Measurements from ENCODE around the gene RBMS3.
"Not testable (repeated sequence)": the region's sequence is repeated elsewhere in the genome, so short reads cannot be mapped to it uniquely, and the experiment has no call there.

RBMS3 gene

GRCh38 chr3:29481969-29482767, 201.3 kb downstream of the RBMS3 start:
- no peak for DNase-seq (ENCODE audit: low read depth in 3 of 3)

DNA sequence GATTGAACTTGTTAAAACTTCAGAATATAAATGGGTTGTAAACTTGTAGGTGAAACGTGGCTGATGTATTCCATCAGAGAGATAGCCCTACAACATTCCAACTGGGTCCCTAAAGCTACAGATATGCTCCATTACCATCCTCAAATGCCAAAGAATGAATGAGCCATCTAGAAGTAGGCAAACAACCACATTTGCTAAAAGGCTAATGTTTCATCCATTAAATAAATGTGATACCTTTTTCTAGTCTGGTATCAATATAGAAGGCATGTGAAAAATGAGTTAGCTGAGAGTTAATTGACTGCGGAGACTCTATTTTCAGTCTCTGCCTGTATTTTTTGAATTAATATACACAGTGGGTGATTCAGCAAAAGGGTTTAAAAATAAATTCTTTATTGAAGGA, 203.8 kb downstream of the RBMS3 start:
- no peak for DNase-seq (ENCODE audit: low read depth in 3 of 3)

GRCh38 chr3:29486096-29486495, 205.2 kb downstream of the RBMS3 start:
- no peak for DNase-seq (ENCODE audit: low read depth in 3 of 3)

DNA sequence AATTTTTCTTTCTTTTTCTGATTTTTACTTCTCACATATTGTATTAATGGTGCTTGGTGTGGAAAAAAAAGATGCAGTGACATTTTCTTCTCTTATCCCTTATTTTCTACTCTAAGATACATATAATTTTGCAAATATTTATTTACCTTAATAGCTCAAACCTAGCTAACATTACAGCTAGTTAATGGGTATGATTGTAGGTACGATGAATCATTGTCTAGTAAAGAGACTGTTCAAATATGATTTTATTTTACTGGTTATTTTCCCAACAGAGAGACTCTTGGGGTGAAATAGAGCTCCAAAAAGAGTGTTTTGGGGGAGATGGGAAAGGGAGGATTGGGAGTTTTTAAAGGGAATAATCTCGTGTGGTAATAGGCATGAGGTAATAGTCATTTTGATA, 206.0 kb downstream of the RBMS3 start:
- no peak for DNase-seq (ENCODE audit: low read depth in 3 of 3)

GRCh38 chr3:29488922-29489321, 208.1 kb downstream of the RBMS3 start:
- DNase-seq (ENCODE audit: low read depth in 3 of 3) = no peak

DNA sequence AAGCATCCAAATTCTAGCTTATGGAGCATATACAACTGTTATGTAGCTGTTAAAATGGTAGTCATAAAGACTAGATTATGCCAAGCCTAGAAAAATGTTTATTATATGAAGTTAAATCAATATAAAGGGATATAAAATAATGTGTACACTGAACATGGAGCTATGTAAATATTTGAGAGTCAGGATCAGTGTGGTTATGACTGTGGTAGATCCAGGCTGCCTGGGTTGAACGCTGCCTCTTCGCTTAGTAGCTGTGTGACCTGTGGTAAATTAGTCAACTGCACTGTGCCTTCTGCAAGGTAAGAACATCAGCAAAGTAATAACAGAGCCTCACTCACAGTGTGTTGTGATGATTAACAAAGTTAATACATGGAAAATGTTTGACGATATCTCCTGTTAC, 212.2 kb downstream of the RBMS3 start:
- no peak for DNase-seq (ENCODE audit: low read depth in 3 of 3)

GRCh38 chr3:29494305-29495036, 213.6 kb downstream of the RBMS3 start:
- DNase-seq (ENCODE audit: low read depth in 3 of 3) = no peak

DNA sequence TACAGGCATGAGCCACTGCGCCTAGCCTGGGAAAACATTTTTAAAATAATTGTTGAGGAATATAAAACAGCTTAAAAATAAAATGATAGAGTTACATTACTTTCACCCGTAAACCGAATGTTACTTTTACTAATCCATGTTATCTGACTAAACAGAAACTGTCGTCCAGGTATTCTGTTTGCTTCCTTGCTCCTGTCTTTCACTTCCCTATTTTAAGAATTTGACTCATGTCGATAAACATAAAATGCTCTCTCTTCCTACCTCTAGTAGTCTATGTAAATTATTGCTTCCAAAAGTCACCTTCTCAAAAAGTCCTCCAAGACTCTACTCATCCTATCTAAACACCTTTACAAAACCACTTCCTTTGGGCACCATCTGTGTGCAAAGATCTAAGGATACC, 216.4 kb downstream of the RBMS3 start:
- no peak for DNase-seq (ENCODE audit: low read depth in 3 of 3)

DNA sequence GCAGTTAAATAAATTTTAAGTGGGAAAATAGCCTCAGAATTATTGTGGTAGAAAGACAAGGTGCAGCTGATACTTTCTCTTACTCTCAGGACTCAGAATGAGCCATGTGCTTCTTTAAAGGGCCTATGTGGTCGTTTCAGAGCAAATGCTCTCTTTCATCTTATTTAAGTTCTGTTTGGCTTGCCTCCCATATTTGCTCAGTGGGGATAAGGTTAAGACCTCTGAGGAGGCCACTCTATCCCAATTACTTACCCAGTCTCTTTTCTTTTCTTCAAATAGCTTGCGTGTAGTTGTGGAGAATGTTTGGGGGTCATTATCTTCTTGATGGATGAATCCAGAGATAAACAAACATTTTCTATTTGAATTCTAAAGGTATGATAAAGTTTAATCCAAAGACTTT, 221.9 kb downstream of the RBMS3 start:
- DNase-seq (ENCODE audit: low read depth in 3 of 3) = no peak

DNA sequence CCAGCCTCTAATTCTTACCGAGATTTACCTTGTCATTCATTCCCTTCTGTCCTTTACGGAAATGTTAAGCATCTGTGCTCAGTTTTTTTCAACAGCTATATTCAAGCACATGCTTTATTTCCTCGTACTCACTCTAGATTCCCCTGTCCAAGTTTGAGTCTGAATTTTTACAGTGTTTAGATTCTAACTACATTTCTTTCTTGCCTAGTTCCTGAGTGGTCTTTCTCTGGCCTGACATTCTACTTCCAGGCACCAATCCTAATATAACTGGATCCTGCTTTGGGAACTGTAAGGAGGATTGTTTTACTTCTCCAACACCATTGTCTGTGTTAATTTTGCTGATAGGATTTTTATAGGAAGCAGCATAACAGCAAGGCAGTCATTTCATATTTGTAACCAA, 222.4 kb downstream of the RBMS3 start:
- DNase-seq (ENCODE audit: low read depth in 3 of 3) = no peak

- DNase-seq (ENCODE audit: low read depth in 3 of 3) = no peak
Observed at GRCh38 chr3:29503958-29504357, 223.1 kb downstream of the RBMS3 start.

- DNase-seq (ENCODE audit: low read depth in 3 of 3) = no peak
Observed at GRCh38 chr3:29506502-29506901, 225.6 kb downstream of the RBMS3 start.

DNA sequence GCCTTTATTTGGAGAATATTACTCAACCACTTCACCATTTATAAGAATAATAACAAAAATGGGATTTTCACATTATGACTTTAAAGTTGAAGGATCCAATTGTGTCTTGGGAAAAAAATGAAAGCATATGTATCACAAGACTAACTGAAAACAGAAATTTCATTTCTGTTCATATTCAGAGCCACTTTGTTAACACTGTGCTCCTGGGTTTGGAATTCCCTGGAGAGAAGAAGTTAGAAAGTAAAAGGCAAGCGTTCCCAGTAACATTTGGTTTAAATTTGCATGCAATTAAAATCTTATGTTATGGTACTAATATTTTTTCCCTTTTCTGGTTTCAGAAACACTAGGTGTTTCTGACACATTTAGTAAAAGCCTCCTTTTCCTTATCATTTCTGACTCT, 230.8 kb downstream of the RBMS3 start:
- no peak for DNase-seq (ENCODE audit: low read depth in 3 of 3)

- DNase-seq (ENCODE audit: low read depth in 3 of 3) = no peak
Observed at GRCh38 chr3:29512641-29513040, 231.8 kb downstream of the RBMS3 start.

DNA sequence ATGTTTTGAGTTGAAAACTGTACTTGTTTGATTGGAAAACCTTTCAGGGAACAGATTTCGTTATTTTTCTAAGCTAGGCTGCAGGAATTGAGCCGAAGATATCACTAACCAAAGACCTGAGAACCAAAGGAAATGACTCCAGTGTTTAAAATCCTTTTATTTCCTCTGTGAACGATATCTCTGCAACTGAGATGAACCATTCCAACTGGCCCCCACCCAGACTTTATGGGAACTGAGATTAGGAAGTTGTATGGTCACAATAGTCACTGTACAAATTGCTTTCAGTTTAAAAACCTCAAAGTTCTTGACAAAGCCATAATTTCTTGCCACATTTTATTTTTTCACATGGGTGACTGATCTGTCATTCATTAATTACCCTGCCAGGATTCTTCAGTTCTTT, 232.4 kb downstream of the RBMS3 start:
- DNase-seq (ENCODE audit: low read depth in 3 of 3) = no peak

- DNase-seq (ENCODE audit: low read depth in 3 of 3) = no peak
Observed at GRCh38 chr3:29514170-29514569, 233.3 kb downstream of the RBMS3 start.

DNA sequence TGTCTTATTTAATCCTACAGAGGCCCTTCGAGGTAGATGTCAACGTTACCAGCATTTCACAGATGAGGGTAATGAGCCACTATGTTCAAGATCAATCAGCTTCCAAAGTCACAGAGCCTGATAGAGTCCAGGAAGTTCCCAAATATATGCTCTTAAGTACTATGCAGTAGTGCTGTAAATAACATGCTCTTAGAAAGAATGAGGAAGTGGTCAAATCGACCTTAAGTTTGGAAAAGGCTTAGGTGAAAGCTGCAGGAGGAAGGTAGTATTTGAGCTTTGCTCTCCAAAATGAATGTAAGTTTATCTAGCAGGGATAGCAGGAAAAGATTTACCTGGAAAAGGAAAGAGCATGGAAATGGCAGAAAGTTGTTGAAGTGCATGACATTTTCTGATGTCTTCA, 234.0 kb downstream of the RBMS3 start:
- DNase-seq (ENCODE audit: low read depth in 3 of 3) = no peak

DNA sequence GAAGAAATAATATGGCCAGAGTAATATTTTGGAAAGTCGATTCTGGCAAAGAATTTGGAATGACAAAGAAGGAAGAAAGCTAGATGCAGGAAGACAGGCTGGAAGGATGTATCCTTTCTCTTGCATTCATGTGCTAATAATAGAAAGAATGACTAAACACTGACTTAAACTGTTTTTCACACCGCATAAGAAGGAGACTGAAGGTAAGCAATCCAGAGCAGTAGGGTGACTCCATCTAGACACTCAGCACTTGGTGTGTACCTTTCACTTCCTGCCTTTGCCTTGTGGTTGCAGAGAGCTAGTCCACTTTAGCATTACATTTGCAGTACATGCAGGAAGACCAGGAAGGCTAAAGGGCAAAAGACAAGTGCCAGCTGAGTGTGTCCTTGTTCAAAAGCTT, 234.6 kb downstream of the RBMS3 start:
- DNase-seq (ENCODE audit: low read depth in 3 of 3) = no peak

DNA sequence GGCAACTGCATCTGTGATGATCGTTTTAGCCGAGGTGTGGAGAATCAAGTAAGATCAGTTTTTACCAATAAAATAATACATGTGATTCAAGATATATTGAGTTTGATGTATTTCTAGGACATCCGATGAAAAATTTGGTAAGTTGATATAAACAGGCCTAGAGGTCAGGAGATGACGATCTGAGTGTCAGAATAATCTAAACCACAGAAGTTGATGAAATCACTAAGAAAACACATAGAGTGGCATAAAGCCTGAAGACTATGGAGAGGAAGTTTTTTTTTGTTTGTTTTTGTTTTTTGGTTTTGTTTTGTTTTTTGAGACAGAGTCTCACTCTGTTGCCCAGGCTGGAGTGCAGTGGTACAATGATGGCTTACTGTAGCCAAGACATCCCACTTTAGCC, 235.3 kb downstream of the RBMS3 start:
- no peak for DNase-seq (ENCODE audit: low read depth in 3 of 3)

GRCh38 chr3:29520764-29521163, 239.9 kb downstream of the RBMS3 start:
- no peak for DNase-seq (ENCODE audit: low read depth in 3 of 3)

DNA sequence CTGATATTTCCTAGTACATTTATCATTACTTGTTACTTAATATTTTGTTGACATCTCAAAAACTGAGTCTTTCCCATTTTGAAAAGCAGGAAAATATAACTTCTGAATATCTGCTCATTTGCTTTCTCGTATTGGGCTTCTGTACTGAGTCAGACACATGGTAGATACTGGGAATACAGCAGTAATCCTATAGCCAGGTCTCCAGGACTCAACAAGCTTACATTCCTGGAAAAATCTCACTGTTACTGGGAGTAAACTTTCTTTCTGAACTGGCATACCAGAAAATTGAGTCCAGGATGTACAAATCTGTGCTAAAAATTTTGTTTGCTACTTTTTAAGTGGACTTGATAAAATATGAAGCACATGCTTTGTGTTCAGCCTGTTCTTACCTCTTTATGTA, 240.4 kb downstream of the RBMS3 start:
- no peak for DNase-seq (ENCODE audit: low read depth in 3 of 3)

- DNase-seq (ENCODE audit: low read depth in 3 of 3) = no peak
Observed at GRCh38 chr3:29521751-29522150, 240.9 kb downstream of the RBMS3 start.

- not testable (repeated sequence) for DNase-seq (ENCODE audit: low read depth in 3 of 3)
Observed at GRCh38 chr3:29524433-29524832, 243.6 kb downstream of the RBMS3 start.

Data from stimulated activated CD4-positive, alpha-beta T cell treated with anti-CD3 and anti-CD28 coated beads, TNF-alpha, amount 100 ng/mL, for 48 hours (primary cell).